Right cardiac atrium (tissue), 5 donors: ENCODE data around the gene POLR1E. TPM values are rescaled to one million over a fixed set of nuclear protein-coding genes. Genes with fewer than 3 reads are reported as not detected.
A peak's percentile ranks its signal among the peaks of the same experiment; 100 is the strongest.
"Not testable (repeated sequence)": the region's sequence is repeated elsewhere in the genome, so short reads cannot be mapped to it uniquely, and the experiment has no call there.

Source experiments
- ATAC-seq, 2 donors: fragments of 200-7000 bp; cut with Tn5 transposase; one replicate each; pipeline versions ENCODE4 v1.8.0 to v1.9.1; 2020; ENCODE audit warnings: moderate library complexity in 2 of 2, mild to moderate bottlenecking in 1 of 2
- DNase-seq, 3 donors: peaks; one replicate each; pipeline ENCODE4 v3.0.0-alpha.2; 2020
- H3K27ac ChIP-seq: one replicate; pipeline ENCODE4 v1.5.1; 2013; ENCODE audit warnings: mild to moderate bottlenecking, low read length, control low read depth, moderate library complexity
- H3K27me3 ChIP-seq: one replicate; pipeline ENCODE4 v1.6.1; 2013; ENCODE audit not compliant: control insufficient read depth, insufficient read depth
- H3K4me1 ChIP-seq: one replicate; pipeline ENCODE4 v1.6.1; 2013; ENCODE audit warnings: low read length; ENCODE audit not compliant: control insufficient read depth, insufficient read depth
- H3K4me3 ChIP-seq: one replicate; pipeline ENCODE4 v1.5.1; 2013; ENCODE audit warnings: low read length, control low read depth
- H3K9me3 ChIP-seq: one replicate; pipeline ENCODE4 v1.6.1; 2013; ENCODE audit warnings: low read length; ENCODE audit not compliant: control insufficient read depth
- WGBS: extraction: QIAGEN DNeasy Blood & Tissue Kit; methylation state at CpG from one replicate; pipeline ENCODE4 v1.1.7; 2013; 5-methylcytosine and 5-hydroxymethylcytosine counted together
- intact Hi-C, 4 donors: fragments of 100-400 bp; cut with DNase I; formaldehyde crosslinking; loops; one replicate each; pipeline versions ENCODE4 v1.11.0 to v1.14.0; 2022 to 2023
- polyA plus RNA-seq: library from polyadenylated mRNA; stranded (reverse); fragments of 200-250 nt; gene quantifications from one replicate; pipeline ENCODE4 v1.2.3, GENCODE V29; 2013
- total RNA-seq, 4 donors: library from RNA; stranded (reverse); fragmentation: NEBNext Ultra II Directional; extraction: Animal tissue kit (Norgen Biotek cat#: 25700); gene quantifications; one replicate each; pipeline ENCODE4 v1.2.1, GENCODE V29; 2021
- donor health status: healthy with polysubstance abuse.
- donor health status: DM: no; HTN: yes; CAD: no.
- donor health status: DM: no; HTN: no; CAD: no.
- donor health status: DM: no; HTN: yes; CAD: no; lungs with severe emphysema.
- donor health status: DM: yes; HTN: yes; CAD: no.

Gene POLR1E
- total and polyA plus RNA-seq, 5 donors = 9.3 to 16.6 (median 15.4) TPM

GRCh38 chr9:37504605-37505004, 18.9 kb downstream of the POLR1E start:
- ATAC-seq (no peak), DNase-seq (no peak)
- Histone ChIP-seq H3K27ac (no peak overlapping the region), H3K27me3 (no peaks in the 10 kb centered on the region), H3K9me3 (no peaks in the 10 kb centered on the region), H3K4me3 (no peak overlapping the region), H3K4me1 (no peaks in the 10 kb centered on the region)
- 90% methylated on average over 5 of the region's 5 CpGs for WGBS
- intact Hi-C loops = no loop called here

- intact Hi-C loops = no loop called here
- Histone ChIP-seq H3K4me3 (no peak overlapping the region), H3K27ac (no peak overlapping the region), H3K9me3 (no peaks in the 10 kb centered on the region), H3K4me1 (no peaks in the 10 kb centered on the region), H3K27me3 (no peaks in the 10 kb centered on the region)
- ATAC-seq (no peak), DNase-seq (no peak)
- WGBS = 95% methylated on average over 11 of the region's 11 CpGs
These were observed 21.9 kb downstream of the POLR1E start for GRCh38 chr9:37507566-37508134.

GRCh38 chr9:37508135-37508833, 22.5 kb downstream of the POLR1E start:
- Histone ChIP-seq H3K4me3 (no peak overlapping the region), H3K9me3 (no peaks in the 10 kb centered on the region), H3K4me1 (no peaks in the 10 kb centered on the region), H3K27me3 (no peaks in the 10 kb centered on the region), H3K27ac (no peak overlapping the region)
- peak in 1 of 2 donors; percentile 27 for ATAC-seq
- intact Hi-C loops = no loop called here
- WGBS = 85% methylated on average over 5 of the region's 5 CpGs
- DNase-seq = no peak

GRCh38 chr9:37508834-37509206, 23.1 kb downstream of the POLR1E start:
- no peaks in the 10 kb centered on the region for H3K27me3 ChIP-seq
- intact Hi-C loops = no loop called here
- H3K9me3 ChIP-seq = no peaks in the 10 kb centered on the region
- 92% methylated on average over 3 of the region's 3 CpGs for WGBS
- H3K4me3 ChIP-seq = no peak overlapping the region
- ATAC-seq = no peak
- no peak for DNase-seq
- no peak overlapping the region for H3K27ac ChIP-seq
- H3K4me1 ChIP-seq = no peaks in the 10 kb centered on the region

- Histone ChIP-seq H3K4me3 (no peak overlapping the region), H3K27ac (no peak overlapping the region), H3K27me3 (no peaks in the 10 kb centered on the region), H3K9me3 (no peaks in the 10 kb centered on the region), H3K4me1 (no peaks in the 10 kb centered on the region)
- intact Hi-C loops = no loop called here
- no peak for ATAC-seq
- 88% methylated on average over 7 of the region's 7 CpGs for WGBS
- DNase-seq = no peak
These were observed 23.8 kb downstream of the POLR1E start for GRCh38 chr9:37509536-37509935.

GRCh38 chr9:37510053-37510452, 24.3 kb downstream of the POLR1E start:
- H3K27me3 ChIP-seq, intact Hi-C loops, H3K27ac ChIP-seq, H3K4me1 ChIP-seq, H3K4me3 ChIP-seq, DNase-seq, H3K9me3 ChIP-seq, ATAC-seq: not testable (repeated sequence)
- 94% methylated on average over 5 of the region's 5 CpGs for WGBS

GRCh38 chr9:37511016-37512010, 25.6 kb downstream of the POLR1E start:
- no peaks in the 10 kb centered on the region for H3K9me3 ChIP-seq
- intact Hi-C loops = no loop called here
- no peak overlapping the region for H3K4me3 ChIP-seq
- H3K4me1 ChIP-seq = no peaks in the 10 kb centered on the region
- no peak overlapping the region for H3K27ac ChIP-seq
- WGBS = 86% methylated on average over 15 of the region's 15 CpGs
- DNase-seq (no peak), ATAC-seq (no peak)
- H3K27me3 ChIP-seq = no peaks in the 10 kb centered on the region

GRCh38 chr9:37512437-37512836, 26.7 kb downstream of the POLR1E start:
- Histone ChIP-seq H3K9me3 (no peaks in the 10 kb centered on the region), H3K4me1 (no peaks in the 10 kb centered on the region), H3K27ac (no peak overlapping the region), H3K27me3 (no peaks in the 10 kb centered on the region), H3K4me3 (no peak overlapping the region)
- no peak for ATAC-seq
- 84% methylated on average over 12 of the region's 12 CpGs for whole genome bisulfite sequencing
- DNase-seq = no peak
- intact Hi-C loops = no loop called here

- DNase-seq, intact Hi-C loops, ATAC-seq, H3K4me1 ChIP-seq, H3K4me3 ChIP-seq, H3K9me3 ChIP-seq, H3K27ac ChIP-seq, H3K27me3 ChIP-seq: not testable (repeated sequence)
- over 99% methylated on average over 10 of the region's 10 CpGs for WGBS
These were observed 28.7 kb downstream of the POLR1E start for GRCh38 chr9:37514415-37514814.

GRCh38 chr9:37514999-37515398, 29.3 kb downstream of the POLR1E start:
- H3K27ac ChIP-seq = no peak overlapping the region

More at GRCh38 chr9:37514999-37515398, 29.3 kb downstream of the POLR1E start:
- intact Hi-C loops = no loop called here
- H3K4me3 ChIP-seq = no peak overlapping the region
- 95% methylated on average over 7 of the region's 7 CpGs for WGBS
- H3K27me3 ChIP-seq = no peaks in the 10 kb centered on the region
- DNase-seq (no peak), ATAC-seq (no peak)
- H3K9me3 ChIP-seq = no peaks in the 10 kb centered on the region
- no peaks in the 10 kb centered on the region for H3K4me1 ChIP-seq
